ENCODE results near the gene SYPL2.

SYPL2 gene

GRCh38 chr1:109523706-109524105 is 57.4 kb downstream of the SYPL2 start (continued):
- TF ChIP-seq CSRNP3 (CRISPR knock-in tag; IDR thresholded peaks at IDR 0.05) (no peak), ZNF8 (CRISPR knock-in tag; IDR thresholded peaks at IDR 0.05) (no peak), ZNF565 (CRISPR knock-in tag; conservative IDR thresholded peaks at IDR 0.05; ENCODE audit: low read depth) (no peak), OSR1 (CRISPR knock-in tag; IDR thresholded peaks at IDR 0.05) (no peak)

GRCh38 chr1:109527098-109527811 is 60.9 kb downstream of the SYPL2 start:
- TF ChIP-seq TSHZ2 (CRISPR knock-in tag; IDR thresholded peaks at IDR 0.05) (no peak), TCF4 (CRISPR knock-in tag; IDR thresholded peaks at IDR 0.05; ENCODE audit: borderline replicate concordance) (no peak), CREB5 (CRISPR knock-in tag; IDR thresholded peaks at IDR 0.05; ENCODE audit: low read depth) (no peak), PPARA (CRISPR knock-in tag; IDR thresholded peaks at IDR 0.05; ENCODE audit: borderline replicate concordance) (no peak), POU6F1 (CRISPR knock-in tag; IDR thresholded peaks at IDR 0.05; ENCODE audit: borderline replicate concordance, low read depth) (no peak), CSRNP3 (CRISPR knock-in tag; IDR thresholded peaks at IDR 0.05) (no peak), OSR1 (CRISPR knock-in tag; IDR thresholded peaks at IDR 0.05) (no peak), CSDC2 (CRISPR knock-in tag; IDR thresholded peaks at IDR 0.05) (no peak), GLIS3 (CRISPR knock-in tag; IDR thresholded peaks at IDR 0.05) (no peak)
- ATAC-seq: no peak

GRCh38 chr1:109527846-109528695 is 61.7 kb downstream of the SYPL2 start:
- no peak for ATAC-seq
- TF ChIP-seq RARB (CRISPR knock-in tag; IDR thresholded peaks at IDR 0.05) (no peak), ZNF8 (CRISPR knock-in tag; IDR thresholded peaks at IDR 0.05) (no peak), TSHZ2 (CRISPR knock-in tag; IDR thresholded peaks at IDR 0.05) (no peak), ZFP30 (CRISPR knock-in tag; IDR thresholded peaks at IDR 0.05) (no peak), ZNF565 (CRISPR knock-in tag; conservative IDR thresholded peaks at IDR 0.05; ENCODE audit: low read depth) (no peak), CSRNP3 (CRISPR knock-in tag; IDR thresholded peaks at IDR 0.05) (no peak), ESRRG (CRISPR knock-in tag; IDR thresholded peaks at IDR 0.05) (no peak), ZNF70 (CRISPR knock-in tag; IDR thresholded peaks at IDR 0.05) (no peak), ARNTL (CRISPR knock-in tag; IDR thresholded peaks at IDR 0.05; ENCODE audit: borderline replicate concordance, low read depth) (no peak), TOX (CRISPR knock-in tag; IDR thresholded peaks at IDR 0.05; ENCODE audit: borderline replicate concordance) (no peak), BACH2 (CRISPR knock-in tag; IDR thresholded peaks at IDR 0.05; ENCODE audit: borderline replicate concordance) (no peak), ZFP3 (CRISPR knock-in tag; IDR thresholded peaks at IDR 0.05) (no peak), CSDC2 (CRISPR knock-in tag; IDR thresholded peaks at IDR 0.05) (no peak), ISL1 (CRISPR knock-in tag; IDR thresholded peaks at IDR 0.05) (no peak), TCF4 (CRISPR knock-in tag; IDR thresholded peaks at IDR 0.05; ENCODE audit: borderline replicate concordance) (no peak), PPARA (CRISPR knock-in tag; IDR thresholded peaks at IDR 0.05; ENCODE audit: borderline replicate concordance) (no peak)
